ENCODE results near the gene MROH2A.

DNA sequence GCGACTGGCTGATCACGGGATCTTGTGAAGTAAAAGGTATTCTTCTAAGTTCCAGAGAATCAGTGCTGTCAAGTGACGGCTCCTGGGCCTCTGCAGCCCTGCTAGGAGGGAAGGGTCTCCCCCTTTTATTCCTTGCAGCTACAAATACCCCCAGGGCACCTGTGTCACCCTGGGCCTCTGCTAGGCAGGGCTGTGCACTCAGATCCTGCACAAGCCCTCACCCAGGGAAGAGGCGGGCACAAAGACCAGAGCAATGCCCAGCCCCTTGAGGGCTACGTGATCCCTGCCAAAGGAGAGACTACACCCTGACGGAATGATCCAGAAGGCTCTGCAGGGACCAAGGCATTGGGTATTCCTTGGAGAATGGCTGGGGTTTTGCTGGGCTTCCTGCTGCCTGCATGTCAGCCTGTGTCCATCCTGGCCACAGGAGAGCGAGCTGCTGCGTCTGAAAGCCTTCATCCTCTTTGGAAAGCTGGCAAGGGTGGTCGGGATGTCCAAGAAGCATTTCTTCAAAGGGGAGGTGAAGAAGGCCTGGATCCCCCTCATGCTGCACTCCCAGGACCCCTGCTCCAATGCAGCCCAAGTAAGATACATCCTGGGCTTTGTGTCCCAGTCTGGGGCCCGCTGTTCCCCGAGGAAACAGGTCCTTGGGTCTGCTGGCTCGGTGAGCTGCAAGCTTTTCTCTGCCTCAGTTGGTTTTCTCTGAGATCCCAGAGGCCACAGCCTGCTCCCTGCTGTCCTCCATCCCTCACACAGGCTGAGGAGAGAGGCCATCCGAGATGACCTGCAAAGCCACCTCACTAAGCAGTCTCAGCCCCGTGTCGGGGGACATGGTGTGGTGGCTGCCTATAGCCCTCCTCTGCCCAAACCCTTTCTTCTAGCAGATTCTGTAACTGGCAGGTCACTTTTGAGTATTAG is 51.3 kb downstream of the MROH2A start:
- TF ChIP-seq, protein P1, sequence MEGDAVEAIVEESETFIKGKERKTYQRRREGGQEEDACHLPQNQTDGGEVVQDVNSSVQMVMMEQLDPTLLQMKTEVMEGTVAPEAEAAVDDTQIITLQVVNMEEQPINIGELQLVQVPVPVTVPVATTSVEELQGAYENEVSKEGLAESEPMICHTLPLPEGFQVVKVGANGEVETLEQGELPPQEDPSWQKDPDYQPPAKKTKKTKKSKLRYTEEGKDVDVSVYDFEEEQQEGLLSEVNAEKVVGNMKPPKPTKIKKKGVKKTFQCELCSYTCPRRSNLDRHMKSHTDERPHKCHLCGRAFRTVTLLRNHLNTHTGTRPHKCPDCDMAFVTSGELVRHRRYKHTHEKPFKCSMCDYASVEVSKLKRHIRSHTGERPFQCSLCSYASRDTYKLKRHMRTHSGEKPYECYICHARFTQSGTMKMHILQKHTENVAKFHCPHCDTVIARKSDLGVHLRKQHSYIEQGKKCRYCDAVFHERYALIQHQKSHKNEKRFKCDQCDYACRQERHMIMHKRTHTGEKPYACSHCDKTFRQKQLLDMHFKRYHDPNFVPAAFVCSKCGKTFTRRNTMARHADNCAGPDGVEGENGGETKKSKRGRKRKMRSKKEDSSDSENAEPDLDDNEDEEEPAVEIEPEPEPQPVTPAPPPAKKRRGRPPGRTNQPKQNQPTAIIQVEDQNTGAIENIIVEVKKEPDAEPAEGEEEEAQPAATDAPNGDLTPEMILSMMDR (IDR thresholded peaks at IDR 0.05) = no peak
- TF ChIP-seq POLR2A (IDR thresholded peaks at IDR 0.05) = no peak
